GM19035 (cell line): ENCODE measurements around the gene DTD1.

Source experiments
- ATAC-seq: cut with Tn5 transposase; IDR thresholded peaks from one replicate; pipeline ENCODE4 v1.9.1; 2021; ENCODE audit not compliant: unreplicated experiment

DTD1 gene

GRCh38 chr20:18701969-18702368 is 114.1 kb downstream of the DTD1 start:
- no peak for ATAC-seq

- ATAC-seq, result no peak
Measured at GRCh38 chr20:18702736-18703135, 114.9 kb downstream of the DTD1 start.

GRCh38 chr20:18705490-18705889 is 117.6 kb downstream of the DTD1 start:
- ATAC-seq, result no peak

DNA sequence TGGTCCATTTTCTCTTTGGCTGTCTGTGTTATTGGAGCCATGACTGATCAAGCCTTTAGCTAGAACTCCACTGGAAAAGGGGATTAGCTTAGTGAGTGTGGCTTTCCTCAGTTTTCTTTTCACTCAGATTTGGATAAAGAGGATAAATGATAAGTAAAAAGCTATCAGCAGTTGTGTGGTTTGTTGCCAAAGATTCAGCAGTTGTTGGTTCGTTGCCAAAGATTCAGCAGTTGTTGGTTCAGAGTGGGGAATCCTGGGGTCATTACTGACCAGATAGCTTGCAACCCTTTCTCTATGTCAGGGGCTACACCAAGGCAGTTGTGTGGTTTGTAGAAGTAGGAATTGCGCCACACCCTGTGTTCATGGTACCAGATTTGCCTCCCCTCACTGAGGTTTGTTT is 118.1 kb downstream of the DTD1 start:
- ATAC-seq, result no peak

DNA sequence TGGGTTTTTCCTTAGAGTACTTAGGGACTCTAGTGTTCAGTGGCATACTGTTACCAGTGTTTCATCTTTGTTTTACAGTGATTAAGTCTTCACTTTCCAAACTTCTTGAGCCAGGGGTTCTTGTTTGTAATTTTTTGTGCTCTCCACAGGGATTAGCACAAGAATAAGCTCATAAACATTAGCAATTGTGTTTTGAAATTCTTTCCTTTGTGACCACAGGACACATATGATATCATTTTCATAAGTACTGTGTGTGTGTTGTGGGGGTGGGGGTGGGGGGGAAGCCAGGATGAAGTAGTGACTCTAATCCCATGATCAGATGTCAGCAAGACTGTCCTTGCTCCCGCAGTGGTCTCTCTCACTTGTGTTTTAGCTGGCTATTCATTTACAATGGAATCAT is 124.3 kb downstream of the DTD1 start:
- ATAC-seq, result no peak

- no peak for ATAC-seq
Measured at GRCh38 chr20:18712882-18713281, 125.0 kb downstream of the DTD1 start.

DNA sequence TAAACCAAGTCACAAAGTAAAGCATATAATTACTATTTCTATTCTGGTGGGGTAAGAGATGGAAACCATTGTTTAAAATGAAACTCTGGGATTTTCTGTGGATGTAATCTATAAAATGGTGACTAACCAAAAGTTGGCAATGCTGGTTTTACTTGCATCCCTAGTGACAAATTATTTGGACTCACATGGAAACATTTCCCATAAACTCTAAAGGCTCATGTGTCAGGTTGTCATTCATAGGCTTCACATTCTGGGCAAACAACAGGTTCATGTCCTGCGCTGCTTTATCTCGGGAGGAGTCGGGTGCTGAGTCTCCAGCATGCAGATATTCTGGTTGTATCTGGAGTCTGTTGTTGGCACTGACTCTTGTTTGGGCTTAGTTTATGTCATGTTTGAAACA is 127.7 kb downstream of the DTD1 start:
- no peak for ATAC-seq

GRCh38 chr20:18717062-18717461 is 129.2 kb downstream of the DTD1 start:
- no peak for ATAC-seq

DNA sequence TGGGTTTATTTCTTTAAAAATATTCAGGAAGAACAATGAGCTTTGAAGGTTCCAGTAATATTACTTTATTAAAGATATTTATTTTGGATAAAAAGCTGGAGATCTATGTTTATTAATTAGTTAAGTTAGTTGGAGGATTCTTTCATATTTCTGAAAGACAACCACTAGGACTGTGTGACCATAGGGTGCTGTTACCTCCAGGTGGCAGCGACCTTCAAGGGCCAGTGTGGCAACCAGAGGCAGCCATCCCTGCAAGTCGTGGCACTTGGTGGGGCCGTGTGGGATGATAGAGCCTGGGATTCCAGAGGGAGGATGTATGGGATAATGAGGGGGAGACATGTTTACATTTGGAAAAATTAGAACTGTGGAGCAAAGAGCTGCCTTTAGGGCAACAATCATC is 130.3 kb downstream of the DTD1 start:
- no peak for ATAC-seq

DNA sequence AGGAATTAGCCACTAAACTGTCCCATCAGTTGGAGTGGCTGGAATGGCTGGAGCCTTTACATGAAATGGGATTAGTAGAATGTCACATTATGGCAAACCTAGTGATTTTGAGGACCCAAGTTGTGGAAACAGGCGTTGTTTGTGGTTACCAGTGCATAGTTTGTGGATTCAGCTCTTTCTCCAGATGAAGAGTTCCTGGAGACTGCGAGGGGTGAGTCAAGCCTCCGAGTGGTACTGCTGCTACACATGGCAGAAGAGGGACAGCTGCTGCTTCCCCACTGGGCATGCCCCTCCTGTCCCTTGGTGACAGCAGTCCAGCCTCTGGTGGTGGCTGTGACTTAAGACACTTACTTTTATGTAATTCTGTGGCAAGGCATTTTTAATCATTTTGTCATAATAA is 131.6 kb downstream of the DTD1 start:
- ATAC-seq, result no peak

DNA sequence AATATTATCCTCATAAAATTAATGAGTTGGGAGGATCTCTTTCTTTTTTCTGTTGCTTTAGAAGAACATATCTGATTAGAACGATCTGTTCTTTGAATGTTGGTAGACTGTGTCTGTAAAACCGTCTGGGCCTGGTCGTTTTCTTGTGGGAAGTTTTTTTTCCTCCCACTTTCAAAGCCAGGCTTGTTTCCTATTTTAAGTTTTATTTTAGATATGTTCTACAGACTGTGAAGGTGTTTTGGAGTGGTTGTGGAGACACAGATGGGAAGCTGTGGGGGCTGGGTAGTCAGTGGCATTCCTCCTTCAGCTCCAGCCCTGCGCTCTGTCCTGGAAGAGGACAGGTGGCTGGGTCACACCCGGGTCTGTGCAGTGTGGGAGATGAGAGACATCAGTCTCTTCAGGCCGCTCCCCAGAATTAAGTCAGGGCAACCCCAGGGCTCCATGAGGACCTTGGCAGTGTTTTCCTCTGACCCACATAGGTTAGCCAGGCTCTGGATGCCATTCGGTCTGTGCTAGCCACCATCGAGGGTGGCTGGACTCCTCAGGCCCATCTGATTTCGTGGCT is 133.8 kb downstream of the DTD1 start:
- ATAC-seq, result no peak

- no peak for ATAC-seq
Measured at GRCh38 chr20:18722371-18722770, 134.5 kb downstream of the DTD1 start.

DNA sequence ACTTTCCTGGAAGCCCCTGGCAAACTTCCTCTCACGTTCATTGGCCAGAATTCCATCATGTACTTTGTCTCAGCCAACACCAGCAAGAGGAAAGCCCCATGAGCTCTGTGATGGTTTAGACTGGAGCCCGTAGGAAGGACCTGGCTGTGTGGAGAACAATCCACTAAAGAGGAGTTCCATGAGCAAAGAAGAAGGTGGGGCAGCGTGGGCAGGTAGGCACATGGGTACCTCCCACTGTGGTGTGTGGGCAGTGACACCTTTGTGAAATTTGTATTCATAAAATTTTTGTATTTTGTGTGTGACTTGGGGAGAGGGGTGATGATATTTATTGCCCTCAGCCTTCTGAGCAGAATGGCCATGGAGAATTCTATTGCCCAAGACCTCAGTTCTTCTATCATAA is 136.2 kb downstream of the DTD1 start:
- no peak for ATAC-seq

DNA sequence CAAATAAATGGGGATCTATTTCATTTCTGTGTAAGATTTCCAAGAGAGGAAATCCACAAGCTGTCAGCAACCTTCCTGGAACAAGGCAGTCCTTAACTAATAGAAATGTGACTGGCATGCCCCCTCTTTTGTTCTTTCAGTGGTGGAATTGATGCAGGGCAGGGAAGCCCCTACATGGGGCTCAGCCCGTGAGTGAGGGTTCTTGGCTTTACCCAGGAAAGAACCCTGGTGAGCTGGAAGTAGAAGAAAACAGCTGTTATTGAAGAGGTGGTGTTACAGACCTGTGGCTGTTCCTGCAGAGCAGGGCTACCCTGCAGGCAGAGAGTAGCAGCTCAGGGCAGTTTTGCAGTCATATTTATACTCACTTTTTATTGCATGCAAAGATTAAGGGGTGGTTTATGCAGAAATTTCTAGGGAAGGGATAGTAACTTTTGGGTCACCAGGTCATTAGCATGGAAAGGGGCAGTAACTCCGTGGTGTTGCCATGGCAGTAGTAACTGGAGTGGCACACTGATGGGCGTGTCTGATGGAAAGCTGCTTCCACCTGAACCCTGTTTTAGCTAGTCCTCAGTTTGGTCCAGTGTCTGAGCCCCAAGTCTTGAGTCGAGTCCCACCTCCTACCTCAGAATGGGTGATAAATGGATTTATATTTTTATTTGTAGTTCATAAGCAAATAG is 137.1 kb downstream of the DTD1 start:
- ATAC-seq, result no peak

DNA sequence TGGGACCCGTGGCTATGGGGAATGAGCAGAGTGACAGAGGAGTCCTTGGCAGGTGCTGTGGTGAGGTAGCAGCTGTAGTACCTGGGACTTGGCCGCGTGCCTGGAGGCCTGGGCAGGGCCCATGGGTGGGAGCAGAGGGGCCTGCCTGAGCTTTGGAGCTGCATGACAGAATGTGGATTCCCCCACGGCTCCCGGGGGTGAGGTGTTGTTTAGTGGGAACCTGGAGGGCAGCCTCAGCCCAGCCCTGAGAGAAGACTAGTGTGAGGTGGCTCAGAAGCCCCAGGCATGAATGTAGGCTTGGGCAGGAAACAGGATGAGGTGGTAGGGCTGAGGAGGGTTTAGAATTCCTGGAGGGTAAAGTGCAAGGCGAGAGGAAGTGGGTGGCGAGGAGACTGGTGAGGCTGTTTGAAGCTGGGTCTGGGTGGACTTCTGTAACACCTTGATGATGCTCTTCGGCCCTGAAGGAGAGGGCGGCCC is 139.2 kb downstream of the DTD1 start:
- no peak for ATAC-seq

DNA sequence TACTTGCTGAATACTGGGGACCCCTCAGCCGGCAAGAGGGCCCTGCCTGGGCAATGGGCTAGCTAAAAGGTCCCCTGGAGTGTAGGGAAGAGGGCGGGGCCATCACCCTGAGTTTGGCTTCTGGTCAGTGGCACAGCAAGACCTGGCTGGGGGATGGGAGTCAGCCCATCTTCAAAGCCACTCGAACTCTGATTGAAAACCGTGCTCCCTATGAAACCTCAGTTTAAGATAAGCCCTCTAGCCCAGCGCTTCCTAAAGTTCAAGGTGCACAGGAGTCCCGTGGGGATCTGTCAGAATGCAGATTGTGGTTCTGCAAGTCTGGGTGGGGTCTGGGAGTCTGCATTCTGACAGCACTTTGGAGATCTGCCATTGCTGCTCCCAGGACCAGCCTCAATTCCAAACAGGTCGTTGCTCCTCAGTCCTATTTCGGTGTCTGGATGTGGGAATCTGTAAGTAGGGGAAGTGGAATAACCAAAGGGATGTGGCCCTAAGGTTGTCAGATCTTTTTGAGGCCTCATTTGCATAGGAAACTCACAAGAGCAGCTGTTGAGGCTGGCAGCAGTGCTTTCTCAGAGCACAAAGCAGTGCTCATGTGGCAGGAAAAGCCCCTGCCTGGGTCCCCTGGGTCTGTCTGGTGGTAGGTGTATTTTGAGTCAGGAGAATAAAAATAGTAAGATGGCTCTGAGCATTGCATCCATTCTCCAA is 140.5 kb downstream of the DTD1 start:
- peak; percentile 97 for ATAC-seq

GRCh38 chr20:18728870-18729224 is 141.0 kb downstream of the DTD1 start:
- ATAC-seq, result peak; percentile 44

DNA sequence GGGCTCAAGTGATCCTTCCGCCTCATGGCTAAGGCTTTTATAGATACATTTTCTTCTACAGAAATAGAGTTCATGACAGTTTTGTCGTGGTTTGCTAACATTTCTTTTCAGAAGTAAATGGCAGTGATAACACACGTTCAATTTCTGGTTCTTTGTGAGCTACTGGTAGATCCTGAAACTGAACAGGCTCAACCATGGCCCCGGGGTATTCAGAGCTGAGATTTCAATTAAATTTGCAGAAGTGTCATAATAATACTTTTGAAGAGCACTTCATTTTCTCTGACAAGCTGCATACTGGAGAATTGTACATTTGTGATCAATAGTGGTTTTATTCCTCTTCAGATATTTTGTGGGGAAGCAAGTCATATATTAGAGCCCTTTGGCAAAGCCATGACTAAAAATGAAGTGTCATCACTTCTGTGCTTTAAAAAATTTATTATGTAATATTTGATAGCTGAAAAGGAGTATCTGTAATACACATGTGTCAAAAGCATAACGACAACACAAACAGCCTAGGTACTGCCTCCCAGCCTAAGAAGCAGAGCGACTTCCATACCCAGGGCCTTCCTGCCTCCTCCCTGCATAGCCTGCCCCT is 141.5 kb downstream of the DTD1 start:
- ATAC-seq, result no peak

DNA sequence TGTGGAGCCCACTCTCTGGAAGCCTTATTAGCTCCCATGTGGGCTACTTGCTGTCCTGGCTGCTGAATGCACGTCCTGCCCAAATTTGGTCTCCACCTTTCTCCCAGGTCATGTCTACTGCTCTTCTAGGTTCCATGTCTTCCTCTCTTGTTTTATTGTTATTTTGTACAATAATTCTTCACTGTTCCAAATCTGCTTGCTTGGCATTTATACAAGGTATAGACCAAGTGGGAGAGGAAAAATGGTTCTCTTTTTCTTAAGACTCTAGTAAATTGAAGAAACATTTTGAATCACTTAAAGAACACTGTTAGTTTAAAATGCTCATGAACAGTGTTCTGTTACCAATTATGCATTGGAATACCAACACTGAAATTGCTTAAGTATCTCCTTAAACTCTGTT is 144.1 kb downstream of the DTD1 start:
- ATAC-seq, result no peak

GRCh38 chr20:18734525-18735189 is 146.8 kb downstream of the DTD1 start:
- ATAC-seq, result no peak

DNA sequence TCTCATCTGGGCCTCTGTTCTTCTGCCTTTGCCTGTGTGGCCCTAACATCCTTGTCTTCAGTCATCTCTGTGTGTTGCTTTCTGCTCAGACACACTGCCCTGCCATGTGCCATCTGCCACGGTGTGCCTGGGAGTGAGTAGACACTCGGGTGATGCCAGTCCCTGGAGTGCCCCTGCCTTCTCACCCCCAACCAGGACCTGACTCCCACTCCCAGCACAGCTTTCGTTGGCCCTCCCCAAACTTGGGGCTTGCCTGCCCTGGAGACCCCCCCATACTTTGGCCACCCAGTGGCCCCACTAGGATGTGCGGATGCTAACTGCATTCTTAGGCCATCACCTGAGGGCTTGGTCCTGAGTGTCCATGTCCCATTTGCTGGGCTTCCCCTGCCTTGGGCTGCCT is 149.3 kb downstream of the DTD1 start:
- no peak for ATAC-seq

GRCh38 chr20:18738055-18738454 is 150.2 kb downstream of the DTD1 start:
- ATAC-seq, result no peak
